GM18498 (cell line): ENCODE measurements around the gene VAX1.

ENCODE experiments used
- ATAC-seq: cut with Tn5 transposase; IDR thresholded peaks from one replicate; pipeline ENCODE4 v1.9.1; 2021; ENCODE audit warnings: mild to moderate bottlenecking, moderate library complexity; ENCODE audit not compliant: unreplicated experiment

VAX1 gene

DNA sequence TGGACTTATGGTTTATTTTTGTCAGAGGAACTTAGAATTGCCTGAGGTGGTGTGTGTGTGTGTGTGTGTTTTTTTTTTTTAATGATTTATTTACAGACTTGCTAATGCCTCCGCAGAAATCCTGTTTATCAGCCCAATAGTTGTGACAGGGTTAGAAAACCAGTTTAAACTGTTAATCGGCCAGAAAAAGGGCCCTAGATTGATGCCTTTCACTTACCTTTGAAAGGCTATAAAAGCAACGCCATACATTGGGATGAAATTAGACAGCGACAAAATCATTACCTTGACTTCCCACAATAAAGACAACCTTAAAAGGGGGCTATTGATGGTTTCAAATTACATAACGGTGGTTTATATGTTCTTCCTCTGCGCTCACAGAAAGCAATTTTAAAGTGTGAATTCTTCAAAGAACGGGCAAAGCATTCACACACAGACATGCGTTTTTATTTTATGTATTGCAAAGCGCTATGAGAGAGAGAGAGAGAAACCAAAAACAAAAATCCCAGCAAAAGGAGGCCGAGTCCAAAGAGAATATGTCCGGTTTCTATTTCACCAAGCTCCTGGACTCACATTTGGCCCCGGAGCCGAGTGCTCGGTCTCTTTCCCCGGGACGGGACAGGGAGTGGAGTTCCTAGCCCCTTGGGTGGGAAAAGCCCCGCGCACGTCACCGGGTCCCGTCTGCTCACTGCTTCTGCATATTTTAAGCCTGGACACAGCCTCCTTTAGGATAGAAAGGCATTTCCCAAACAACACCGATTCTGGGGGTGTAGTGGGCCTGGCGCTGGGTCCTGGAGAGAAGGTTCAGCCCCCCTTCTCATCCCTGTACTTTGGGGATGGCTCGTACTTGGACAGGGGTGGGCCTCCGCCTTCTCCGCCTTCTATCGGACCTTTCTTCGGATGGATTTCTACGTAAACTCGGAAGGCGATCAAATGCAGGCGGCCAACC lies 26.8 kb upstream of the VAX1 start:
- no peak for ATAC-seq

DNA sequence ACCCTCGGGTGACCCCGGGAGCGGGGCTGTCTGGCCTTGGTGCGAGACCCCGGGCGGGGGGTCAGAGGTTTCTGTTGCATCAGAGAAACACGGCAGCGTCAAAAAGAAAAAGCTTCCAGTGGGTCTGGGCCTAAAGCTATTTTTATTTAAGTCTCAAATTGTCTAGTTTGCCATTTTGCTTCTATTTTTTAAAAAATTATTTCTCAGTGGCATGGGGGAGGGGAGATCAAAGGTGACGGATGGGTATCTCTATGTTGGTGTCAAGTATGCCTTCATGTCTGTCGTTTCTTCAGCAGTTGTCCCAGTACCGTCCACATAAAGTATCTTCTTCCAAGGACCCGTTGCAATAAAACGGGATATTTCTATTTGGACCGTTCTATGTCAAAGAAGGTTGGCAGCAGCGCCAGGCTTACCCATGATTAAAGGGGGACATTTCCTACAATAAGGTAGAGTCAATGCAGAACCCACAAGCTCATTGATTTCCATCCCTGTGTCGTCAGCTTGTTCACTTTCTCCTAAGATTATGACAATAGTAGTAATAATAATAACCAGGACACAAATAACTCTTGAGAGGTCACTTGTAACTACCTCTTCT lies 26.0 kb upstream of the VAX1 start:
- ATAC-seq = no peak

DNA sequence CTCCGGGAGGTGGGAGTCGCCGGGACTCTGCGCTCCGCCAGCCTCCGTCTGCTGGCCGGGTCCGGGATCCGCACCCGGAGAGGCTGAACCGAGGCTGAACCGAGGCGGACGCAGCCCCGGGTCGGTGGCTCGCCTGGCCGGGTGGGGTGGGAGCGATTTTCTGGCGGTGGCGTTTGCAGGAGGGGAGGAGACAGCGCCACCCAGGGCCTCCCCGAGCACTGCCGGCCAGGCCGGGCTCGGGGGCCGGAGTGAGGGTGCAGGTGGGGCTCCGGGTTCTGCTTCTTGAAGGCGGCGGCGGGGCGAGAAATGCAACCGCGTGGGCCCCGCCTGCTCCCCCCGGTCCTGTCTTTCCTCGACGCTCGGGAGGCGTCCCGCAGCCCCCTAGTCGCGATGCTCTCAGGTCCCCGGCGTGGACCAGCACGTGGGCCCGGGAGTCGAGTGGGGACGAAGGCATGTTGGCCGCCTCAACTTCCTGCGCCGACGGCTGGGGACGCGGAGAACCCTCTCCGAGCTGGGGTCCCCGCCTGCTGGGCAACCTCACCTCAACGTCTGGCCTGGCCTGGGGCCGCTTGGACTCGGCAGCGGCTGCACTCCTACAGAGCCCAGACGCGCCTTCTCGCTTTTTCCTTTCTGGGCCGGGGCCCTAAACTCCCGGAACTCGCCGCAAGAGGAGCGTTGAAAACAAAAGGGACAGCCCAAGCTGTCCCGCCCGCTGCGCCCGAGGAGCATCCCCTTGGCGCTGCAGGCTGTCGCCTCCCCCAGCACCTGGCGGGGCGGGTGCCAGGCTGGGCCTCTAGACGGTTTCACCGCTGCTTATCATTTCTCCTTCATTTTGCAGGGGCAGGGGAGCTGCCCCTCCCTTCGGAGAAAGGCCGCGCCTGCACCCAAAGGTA lies 25.2 kb upstream of the VAX1 start:
- no peak for ATAC-seq

DNA sequence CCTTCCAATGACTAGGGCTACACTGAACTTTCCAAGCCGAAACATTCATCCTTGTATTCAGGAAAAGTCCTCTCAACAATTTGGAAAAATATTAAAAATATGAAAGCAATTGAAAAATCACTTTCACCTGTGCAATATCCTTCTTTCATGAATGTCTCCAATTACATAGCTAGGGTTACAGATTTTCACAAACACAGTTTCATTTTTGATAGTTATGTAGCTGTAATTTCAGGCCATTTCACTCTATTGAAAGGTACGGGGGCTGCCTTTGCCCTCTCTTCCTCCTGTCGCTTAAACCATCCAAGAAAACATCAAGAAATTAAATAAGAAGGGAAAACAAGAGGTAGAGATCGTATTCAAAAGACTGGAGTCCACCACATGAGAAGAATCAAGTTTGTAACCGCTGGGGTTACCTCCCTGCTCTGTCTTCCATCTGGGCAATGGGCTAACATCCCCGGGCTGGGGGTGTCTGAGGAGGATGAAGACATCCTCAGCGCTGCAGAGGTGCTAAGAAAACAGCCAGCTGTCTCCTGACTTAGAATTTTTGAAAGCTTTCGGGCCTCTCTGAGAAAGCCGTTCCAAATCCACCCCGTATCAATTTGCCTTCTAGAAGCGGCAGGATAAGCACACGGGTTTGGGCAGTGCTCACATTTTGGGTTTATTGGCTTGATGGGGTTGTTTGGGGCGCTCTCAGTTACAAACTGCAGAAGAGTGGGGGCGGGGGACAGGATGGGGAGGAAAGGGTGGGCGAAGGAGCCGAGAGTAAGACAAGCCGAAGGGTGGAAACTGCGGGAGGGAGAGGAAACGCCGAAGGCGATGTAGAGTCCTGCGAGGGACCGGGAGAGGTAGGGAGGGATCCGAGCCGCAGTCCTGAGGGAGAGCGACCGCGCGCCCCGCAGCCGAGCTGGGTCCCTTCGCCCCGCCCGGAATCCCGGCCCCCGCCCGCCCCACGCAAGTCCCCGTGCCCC lies 24.3 kb upstream of the VAX1 start:
- ATAC-seq = no peak

DNA sequence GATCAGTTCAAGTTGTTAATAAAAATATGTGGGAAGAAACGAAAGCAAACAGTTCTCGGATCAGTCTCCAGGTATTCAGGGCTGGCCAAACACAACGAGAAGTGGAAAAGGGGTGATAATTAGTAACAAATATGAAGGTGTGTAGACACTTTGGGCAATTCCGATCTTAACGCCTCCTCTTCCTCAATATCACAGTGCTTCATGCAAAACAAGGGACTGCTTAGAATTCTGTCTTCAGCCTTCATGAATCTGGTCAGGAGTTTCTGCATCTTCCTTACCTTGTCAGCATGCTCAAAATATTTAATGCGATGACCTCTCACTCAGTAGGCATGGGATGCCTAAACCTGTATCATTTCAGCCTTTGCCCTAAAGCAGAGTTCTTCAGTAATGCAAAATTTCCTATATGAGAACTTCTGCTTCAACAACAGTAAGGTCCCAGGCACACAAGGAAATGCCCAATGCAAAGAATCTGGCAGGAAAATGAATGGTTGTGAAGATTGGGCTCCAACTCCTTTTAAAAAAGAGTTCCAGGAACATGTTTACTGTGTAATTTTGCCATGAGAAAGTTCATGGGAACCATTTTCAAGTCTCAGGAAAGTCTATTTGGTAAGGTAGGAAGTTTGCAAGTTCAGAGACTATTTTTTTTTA lies 23.4 kb upstream of the VAX1 start:
- ATAC-seq = no peak

DNA sequence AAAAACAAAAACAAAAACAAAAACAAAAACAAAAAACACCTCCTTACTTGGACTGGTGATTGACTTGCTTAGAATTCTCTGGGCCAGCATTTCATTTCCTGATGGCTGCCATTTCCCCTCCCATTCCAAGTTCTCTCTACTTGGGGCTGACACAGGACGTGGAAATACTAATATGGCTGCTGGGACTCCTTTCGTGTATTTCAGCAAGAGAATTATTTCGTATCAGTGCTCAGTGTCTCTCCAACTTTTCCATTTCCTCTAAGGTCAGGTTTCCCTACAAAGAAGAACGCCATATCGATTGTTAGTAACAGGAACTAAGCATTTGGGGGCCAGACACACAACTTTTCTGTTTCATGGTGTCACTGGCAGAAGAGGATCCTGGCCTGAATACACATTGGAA lies 22.5 kb upstream of the VAX1 start:
- ATAC-seq = no peak

DNA sequence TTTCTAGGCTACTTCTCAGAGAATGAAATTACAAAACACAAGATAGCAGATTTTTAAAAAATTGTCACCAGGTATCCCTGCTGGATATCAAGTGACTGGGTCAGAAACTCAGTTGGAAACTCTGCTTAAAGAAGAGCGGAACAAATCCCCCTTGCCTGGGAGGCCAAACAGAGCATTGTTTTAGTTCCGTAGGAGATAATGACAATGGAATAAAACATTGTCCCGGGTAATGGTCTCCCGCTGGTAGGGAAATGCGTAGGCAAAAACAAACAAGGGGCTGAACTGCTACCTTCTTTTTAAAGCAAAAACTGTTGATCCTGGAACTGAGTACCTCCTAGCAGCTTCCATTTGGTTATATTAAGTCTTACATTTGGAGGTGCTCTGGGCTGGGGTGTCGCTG lies 21.3 kb upstream of the VAX1 start:
- ATAC-seq = no peak

DNA sequence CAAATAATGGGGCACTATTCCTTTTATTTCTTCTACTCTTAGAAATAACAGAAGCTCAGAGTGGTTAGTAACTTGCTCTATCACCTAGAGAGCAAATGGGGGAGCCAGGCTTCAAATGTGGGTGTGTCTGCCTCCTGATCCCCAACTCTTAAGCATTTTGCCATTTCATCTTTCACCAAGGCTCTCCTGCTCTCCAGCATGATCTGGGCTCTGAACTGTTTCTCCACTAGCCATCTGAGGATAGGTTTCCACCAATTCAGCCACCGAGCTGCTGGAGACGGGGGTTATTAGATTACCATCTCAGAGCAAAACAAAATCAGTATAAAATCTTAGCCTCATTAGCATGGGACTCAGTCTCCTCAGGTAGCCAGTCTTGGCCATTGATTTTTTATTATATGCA lies 20.2 kb upstream of the VAX1 start:
- no peak for ATAC-seq

DNA sequence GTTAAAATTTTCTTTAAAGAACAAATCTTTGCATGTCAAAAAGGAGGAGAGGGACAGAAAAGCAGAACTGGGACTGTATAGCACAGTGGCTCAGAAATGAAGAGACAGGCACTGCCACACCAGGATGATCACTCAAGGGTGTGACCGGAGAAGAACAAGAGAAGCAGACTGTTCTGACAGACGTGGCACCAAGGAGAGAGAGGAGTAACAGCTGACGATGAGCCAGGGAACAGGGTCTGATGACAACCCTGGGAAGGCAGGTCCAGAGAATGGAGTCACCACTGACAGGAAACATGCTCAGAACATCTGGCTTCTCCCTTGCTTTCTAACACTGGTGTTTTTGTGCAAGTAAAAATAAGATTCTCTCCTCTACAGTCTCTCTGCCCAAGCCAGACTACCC lies 14.6 kb upstream of the VAX1 start:
- ATAC-seq = no peak

DNA sequence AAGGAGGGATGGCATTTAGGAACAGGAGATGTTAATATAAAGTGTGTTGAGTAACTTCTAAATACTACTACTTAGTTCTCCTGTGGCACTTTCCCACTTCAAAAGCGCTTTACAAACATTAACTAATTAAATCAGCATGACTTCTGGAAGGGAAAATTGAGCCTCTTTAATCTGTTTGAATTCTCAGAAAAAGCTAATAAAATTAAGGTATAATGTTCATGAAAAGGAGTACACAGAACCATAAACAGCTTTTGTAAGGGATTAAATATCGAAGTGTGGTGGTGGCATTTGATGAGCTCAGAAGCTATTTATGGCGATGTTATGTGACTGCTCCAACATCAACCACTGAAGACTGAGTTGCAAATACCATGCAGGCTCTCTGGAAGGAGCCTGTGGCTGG lies 10.2 kb upstream of the VAX1 start:
- no peak for ATAC-seq

DNA sequence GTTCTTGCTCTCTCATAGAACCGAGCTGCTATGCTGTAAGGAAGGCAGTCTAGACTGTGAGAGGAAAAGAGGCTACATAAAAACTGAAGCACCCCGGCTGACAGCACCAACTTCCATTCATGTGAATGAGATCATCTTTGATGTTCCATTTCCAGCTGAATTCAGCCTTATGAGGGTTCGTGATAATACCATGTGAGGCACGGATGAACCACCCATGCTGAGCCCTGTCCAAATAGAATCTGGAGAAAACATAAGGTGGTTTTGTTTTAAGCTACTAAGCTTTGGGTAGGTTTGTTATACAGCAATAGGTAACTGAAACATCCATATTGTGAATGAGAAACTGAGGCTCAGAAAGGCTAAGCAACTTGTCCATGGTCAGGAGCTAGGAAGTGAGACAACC lies 6.9 kb upstream of the VAX1 start:
- ATAC-seq = no peak

DNA sequence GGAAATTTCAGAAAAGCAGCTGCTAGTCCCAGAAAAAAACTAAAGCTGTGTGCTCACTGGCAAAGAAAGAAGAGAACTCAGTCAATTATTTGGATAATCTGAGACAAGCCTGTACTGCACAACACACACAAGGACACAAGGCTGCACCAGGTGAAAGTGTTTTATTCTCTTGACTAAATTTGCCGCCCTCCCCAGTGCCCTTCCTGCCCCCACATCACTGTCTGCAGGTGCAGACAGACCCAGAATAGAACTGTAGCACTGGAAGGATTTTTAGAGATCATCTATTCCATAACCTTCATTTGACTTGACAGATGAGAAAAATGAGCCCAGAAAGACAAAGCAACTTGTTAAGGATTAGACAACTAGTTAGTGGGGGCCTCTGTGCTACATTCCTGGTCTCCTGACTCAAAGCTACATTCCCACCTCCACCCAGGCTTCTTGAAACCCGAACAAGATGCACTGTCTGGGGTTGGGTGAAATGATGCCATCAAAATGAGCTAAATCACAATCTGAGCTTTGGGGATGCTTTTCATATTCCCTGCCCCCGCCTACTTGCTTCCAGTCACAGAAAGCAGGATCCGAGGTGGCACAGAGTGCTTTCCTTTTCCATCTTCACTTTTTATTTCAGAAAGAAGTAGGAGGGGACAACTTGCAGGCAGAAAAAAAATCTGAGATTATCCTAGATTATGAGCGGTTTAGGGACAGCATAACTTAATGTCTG lies 5.2 kb upstream of the VAX1 start:
- ATAC-seq = no peak

DNA sequence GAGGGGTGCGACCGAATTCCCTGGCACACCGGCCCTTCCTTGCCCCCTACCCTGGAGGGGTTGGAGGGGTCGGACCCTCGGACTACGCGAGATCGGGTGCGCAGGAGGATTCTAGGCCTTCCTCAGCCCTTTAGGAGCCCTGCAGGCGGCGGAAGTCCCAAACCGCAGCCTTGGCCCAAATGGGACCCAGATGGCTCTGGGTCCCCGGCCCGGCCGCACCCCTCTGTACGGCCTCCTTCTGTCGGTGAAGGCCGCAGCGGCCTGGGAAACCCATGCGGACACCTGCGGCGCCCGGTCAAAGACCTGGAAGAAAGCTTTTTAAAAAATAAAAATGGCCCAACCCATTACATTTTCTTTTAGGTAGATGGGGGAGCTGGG lies 2.4 kb upstream of the VAX1 start:
- ATAC-seq = no peak

DNA sequence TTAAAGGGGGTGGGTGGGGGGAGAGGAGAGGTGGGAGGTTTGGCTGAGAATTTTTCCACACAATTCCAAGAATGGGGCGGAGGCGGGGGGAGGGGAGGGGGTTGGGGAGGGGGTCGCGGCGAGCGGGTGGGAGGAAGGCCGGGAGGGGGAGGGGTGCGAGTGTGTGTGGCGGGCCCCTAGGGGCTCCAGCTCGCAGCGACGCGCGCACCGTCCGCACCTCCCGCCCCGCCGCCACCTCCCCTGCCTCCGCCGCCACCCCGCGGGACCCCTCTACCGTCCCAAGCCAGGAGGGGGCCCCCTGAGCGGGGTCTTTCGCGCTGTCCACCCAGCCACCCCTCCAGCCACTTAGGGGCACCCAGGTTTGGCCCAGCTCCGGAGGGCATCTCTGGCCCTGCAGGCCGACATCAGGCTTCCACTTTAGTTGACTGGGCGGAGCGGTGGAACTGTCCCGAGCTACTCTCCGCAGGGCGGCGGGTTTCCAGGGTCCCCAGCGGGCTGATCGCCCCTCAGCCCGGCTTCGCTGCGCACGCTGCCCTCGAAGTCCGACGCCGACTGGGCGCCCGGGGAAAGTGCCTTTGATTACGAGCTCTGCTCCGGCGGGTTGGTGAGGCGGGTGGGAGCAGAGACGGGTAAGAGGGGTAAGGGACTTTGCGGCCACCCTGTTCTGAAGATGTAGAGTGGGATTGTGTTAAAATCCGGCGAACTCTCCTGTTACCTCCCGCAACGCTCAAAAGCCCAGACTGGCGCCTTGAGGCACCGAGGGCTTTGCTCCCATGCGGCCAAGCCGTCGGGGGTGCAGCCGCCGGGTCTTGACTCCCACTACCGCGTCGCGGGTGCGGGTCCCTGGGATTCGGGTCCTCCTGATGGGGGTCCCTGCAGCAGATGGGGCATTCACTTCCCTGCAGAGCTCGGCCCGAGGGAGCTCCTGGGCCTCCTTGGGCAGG lies 1.8 kb upstream of the VAX1 start:
- ATAC-seq = no peak

DNA sequence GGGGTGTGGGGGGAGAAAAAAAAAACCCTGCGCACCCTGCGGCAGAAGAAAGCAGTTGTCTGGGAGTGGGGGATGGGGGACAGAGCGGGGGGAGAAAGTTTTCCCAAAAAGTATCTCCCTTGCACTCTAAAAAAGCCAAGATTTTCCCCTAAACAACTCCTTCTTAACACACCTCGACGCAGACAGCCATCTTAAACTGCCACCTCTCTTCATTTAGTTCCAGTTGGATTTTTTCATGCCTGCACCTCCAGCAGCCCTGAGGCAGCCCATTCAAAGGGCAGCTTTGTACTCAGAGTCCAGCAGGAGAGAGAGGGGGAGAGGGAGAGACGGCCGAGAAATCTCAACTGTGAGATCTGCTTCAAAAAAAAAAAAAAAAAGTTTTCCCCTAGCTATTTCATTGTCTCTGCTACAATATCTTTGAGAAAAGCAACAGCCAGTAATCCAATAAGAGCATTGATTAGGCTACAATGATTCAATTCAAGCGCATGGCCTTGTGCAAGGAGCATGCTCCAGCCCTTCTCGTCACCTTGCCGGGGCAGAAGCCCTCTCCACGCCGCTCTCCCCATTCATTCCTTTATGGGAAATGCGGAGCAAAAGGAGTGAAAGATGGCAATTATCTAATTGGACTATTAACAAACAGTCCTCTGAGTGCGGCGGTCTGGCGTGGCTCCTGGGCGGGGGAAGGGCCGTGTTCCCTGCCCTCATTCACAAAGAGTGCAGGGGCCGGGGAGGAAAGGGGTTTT lies 939 bp upstream of the VAX1 start:
- no peak for ATAC-seq

DNA sequence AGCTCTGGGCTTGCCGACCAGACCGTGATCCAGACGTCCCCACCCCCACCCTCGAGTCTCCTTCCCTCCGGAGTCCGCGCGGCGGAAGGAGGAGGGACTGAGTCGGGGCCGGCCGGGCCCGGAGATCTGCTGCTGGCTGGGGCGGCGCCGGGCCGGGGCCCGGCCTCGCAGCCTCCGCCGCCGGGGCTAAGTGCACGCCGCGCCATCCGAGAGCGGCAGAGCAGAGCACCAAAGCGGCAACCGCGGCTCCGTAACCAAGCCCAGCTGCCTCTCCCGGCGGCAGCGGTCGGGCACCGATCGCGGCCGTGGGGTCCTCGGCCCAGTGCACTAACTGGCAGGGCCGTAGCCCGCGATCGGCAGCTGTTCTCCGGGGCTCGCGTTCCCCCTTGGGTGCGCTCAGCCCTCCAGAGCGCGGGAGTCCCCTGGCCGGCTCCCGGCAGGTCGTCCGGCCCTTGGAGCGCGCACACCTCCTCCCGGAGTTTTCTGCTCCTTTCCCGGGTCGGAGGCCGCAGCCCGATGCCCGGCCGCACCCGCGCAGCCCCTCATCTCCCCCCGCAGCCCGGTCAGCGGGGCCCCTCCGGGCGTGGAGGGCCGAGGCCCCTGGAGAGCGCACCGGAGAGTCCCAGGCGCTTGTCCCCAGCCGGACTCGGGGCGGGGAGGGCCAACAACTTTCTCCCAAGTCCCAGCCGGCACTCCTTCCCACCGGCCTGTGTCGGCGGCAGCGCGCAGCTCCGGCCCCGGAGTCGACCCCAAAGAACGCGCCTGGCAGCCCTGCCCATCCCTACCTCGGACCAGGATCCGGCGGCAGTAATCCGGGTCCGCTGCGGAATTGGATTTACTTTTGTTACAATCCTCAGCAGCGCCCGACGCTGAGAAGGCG lies 799 bp downstream of the VAX1 start:
- ATAC-seq = no peak
